ENCODE results near the gene C6orf47. TPM values are rescaled to one million over a fixed set of nuclear protein-coding genes. Genes with fewer than 3 reads are reported as not detected.

C6orf47 gene
- total and polyA plus RNA-seq, 2 of the 13 experiments (the other 11 are each of a cell fraction or from before 2014, with no cell fraction given): 1.7 to 18.1 TPM

- TF ChIP-seq, protein P1, sequence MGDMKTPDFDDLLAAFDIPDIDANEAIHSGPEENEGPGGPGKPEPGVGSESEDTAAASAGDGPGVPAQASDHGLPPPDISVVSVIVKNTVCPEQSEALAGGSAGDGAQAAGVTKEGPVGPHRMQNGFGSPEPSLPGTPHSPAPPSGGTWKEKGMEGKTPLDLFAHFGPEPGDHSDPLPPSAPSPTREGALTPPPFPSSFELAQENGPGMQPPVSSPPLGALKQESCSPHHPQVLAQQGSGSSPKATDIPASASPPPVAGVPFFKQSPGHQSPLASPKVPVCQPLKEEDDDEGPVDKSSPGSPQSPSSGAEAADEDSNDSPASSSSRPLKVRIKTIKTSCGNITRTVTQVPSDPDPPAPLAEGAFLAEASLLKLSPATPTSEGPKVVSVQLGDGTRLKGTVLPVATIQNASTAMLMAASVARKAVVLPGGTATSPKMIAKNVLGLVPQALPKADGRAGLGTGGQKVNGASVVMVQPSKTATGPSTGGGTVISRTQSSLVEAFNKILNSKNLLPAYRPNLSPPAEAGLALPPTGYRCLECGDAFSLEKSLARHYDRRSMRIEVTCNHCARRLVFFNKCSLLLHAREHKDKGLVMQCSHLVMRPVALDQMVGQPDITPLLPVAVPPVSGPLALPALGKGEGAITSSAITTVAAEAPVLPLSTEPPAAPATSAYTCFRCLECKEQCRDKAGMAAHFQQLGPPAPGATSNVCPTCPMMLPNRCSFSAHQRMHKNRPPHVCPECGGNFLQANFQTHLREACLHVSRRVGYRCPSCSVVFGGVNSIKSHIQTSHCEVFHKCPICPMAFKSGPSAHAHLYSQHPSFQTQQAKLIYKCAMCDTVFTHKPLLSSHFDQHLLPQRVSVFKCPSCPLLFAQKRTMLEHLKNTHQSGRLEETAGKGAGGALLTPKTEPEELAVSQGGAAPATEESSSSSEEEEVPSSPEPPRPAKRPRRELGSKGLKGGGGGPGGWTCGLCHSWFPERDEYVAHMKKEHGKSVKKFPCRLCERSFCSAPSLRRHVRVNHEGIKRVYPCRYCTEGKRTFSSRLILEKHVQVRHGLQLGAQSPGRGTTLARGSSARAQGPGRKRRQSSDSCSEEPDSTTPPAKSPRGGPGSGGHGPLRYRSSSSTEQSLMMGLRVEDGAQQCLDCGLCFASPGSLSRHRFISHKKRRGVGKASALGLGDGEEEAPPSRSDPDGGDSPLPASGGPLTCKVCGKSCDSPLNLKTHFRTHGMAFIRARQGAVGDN (CRISPR knock-in tag; IDR thresholded peaks at IDR 0.05): peak; percentile 89
- TF ChIP-seq NFKB2 (CRISPR knock-in tag; IDR thresholded peaks at IDR 0.05; ENCODE audit: borderline replicate concordance) (peak; percentile 60; the same call in 1 of the 2 replicates), PRPF4 (IDR thresholded peaks at IDR 0.05; ENCODE audit: low read depth, low read length, poor library complexity, severe bottlenecking) (no peak), SETDB1 (CRISPR knock-in tag; IDR thresholded peaks at IDR 0.05; ENCODE audit: borderline replicate concordance) (no peak), ZNF607 (CRISPR knock-in tag; IDR thresholded peaks at IDR 0.05; ENCODE audit: borderline replicate concordance) (peak; percentile 88), ZNF790 (CRISPR knock-in tag; IDR thresholded peaks at IDR 0.05; ENCODE audit: borderline replicate concordance) (no peak), ZNF101 (CRISPR knock-in tag; IDR thresholded peaks at IDR 0.05; ENCODE audit: borderline replicate concordance, low read depth) (no peak), SYNCRIP (IDR thresholded peaks at IDR 0.05; ENCODE audit: insufficient read depth, low read depth, low read length) (no peak), TOPORS (CRISPR knock-in tag; IDR thresholded peaks at IDR 0.05) (peak; percentile 80; the same call in 1 of the 2 replicates), RCOR2 (CRISPR knock-in tag; IDR thresholded peaks at IDR 0.05) (no peak; the same call in 1 of the 2 replicates), ZNF777 (CRISPR knock-in tag; IDR thresholded peaks at IDR 0.05) (no peak), ZNF414 (CRISPR knock-in tag; IDR thresholded peaks at IDR 0.05) (peak; percentile 66; the same call in 1 of the 2 replicates), KDM3A (CRISPR knock-in tag; IDR thresholded peaks at IDR 0.05; ENCODE audit: low read depth) (peak; percentile 67; the same call in 1 of the 2 replicates), ZNF431 (CRISPR knock-in tag; IDR thresholded peaks at IDR 0.05; ENCODE audit: borderline replicate concordance, low read depth) (peak; percentile 66), TARDBP (CRISPR knock-in tag; IDR thresholded peaks at IDR 0.05) (peak; percentile 99), ZNF207 (IDR thresholded peaks at IDR 0.05; ENCODE audit: borderline replicate concordance) (no peak), ZFP90 (CRISPR knock-in tag; IDR thresholded peaks at IDR 0.05; ENCODE audit: borderline replicate concordance) (no peak; the same call in 1 of the 2 replicates), MEF2D (CRISPR knock-in tag; IDR thresholded peaks at IDR 0.05) (no peak; the same call in 1 of the 2 replicates)
- TF ChIP-seq, protein P2, sequence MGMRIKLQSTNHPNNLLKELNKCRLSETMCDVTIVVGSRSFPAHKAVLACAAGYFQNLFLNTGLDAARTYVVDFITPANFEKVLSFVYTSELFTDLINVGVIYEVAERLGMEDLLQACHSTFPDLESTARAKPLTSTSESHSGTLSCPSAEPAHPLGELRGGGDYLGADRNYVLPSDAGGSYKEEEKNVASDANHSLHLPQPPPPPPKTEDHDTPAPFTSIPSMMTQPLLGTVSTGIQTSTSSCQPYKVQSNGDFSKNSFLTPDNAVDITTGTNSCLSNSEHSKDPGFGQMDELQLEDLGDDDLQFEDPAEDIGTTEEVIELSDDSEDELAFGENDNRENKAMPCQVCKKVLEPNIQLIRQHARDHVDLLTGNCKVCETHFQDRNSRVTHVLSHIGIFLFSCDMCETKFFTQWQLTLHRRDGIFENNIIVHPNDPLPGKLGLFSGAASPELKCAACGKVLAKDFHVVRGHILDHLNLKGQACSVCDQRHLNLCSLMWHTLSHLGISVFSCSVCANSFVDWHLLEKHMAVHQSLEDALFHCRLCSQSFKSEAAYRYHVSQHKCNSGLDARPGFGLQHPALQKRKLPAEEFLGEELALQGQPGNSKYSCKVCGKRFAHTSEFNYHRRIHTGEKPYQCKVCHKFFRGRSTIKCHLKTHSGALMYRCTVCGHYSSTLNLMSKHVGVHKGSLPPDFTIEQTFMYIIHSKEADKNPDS (CRISPR knock-in tag; IDR thresholded peaks at IDR 0.05): 0 out of 2 replicates have a peak, but pooled peaks have one; percentile 44
- TF ChIP-seq, protein P3, sequence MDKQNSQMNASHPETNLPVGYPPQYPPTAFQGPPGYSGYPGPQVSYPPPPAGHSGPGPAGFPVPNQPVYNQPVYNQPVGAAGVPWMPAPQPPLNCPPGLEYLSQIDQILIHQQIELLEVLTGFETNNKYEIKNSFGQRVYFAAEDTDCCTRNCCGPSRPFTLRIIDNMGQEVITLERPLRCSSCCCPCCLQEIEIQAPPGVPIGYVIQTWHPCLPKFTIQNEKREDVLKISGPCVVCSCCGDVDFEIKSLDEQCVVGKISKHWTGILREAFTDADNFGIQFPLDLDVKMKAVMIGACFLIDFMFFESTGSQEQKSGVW (CRISPR knock-in tag; IDR thresholded peaks at IDR 0.05; ENCODE audit: borderline replicate concordance): no peak
Observed at GRCh38 chr6:31702819-31703716, 42.5 kb upstream of the C6orf47 start, which contains the start of gene ABHD16A (continued).

All from HepG2 (cell line).